B cell (primary cell): Measurements from ENCODE around the gene ACBD5.

Experiments used
- CTCF ChIP-seq: fragments of 200-600 bp; IDR thresholded peaks from one replicate; pipeline ENCODE4 v1.8.0; 2022; ENCODE audit warnings: antibody characterized with exemption, mild to moderate bottlenecking
- EZH2 ChIP-seq: IDR thresholded peaks from 2 replicates; pipeline ENCODE4 v1.6.1; 2012; ENCODE audit warnings: borderline replicate concordance, low read depth, mild to moderate bottlenecking, moderate library complexity, low read length; ENCODE audit not compliant: insufficient read depth, poor library complexity, severe bottlenecking

GRCh38 chr10:27241652-27242472 is 1.3 kb upstream of the ACBD5 start:
- TF ChIP-seq CTCF (no peak), EZH2 (no peak)
